Uterus (tissue), 4 donors: ENCODE results near the gene CLIC3. TPM values are rescaled to one million over a fixed set of nuclear protein-coding genes. Genes with fewer than 3 reads are reported as not detected.

Source experiments
- DNase-seq, 2 donors: peaks; one replicate each; pipeline ENCODE4 v3.0.0-alpha.2; 2019 to 2020
- H3K27ac ChIP-seq, 2 donors: fragments of 200-600 bp; sonication (generic); 1 replicate in 1 of 2; 2 replicates in 1 of 2; pipeline ENCODE4 v1.5.1; 2016 to 2018
- H3K27me3 ChIP-seq, 2 donors: fragments of 200-600 bp; sonication (generic); one replicate each; pipeline ENCODE4 v1.5.1; 2018 to 2019; ENCODE audit warnings: control low read depth in 1 of 2
- H3K36me3 ChIP-seq, 2 donors: fragments of 200-600 bp; sonication (generic); one replicate each; pipeline ENCODE4 v1.5.1; 2019; ENCODE audit warnings: control low read depth in 1 of 2
- H3K4me1 ChIP-seq, 2 donors: fragments of 200-600 bp; sonication (generic); one replicate each; pipeline ENCODE4 v1.5.1; 2018 to 2019; ENCODE audit warnings: control low read depth in 1 of 2
- H3K4me3 ChIP-seq, 2 donors: fragments of 200-600 bp; sonication (generic); 1 replicate in 1 of 2; 2 replicates in 1 of 2; pipeline ENCODE4 v1.5.1; 2018 to 2019; ENCODE audit warnings: mild to moderate bottlenecking in 1 of 2
- H3K9me3 ChIP-seq, 2 donors: fragments of 200-600 bp; sonication (generic); one replicate each; pipeline ENCODE4 v1.5.1; 2019; ENCODE audit warnings: control low read depth in 1 of 2
- POLR2A ChIP-seq, 2 donors: fragments of 450-650 bp; IDR thresholded peaks; one replicate each; pipeline ENCODE4 v1.6.1; 2016; ENCODE audit warnings: antibody characterized with exemption in 2 of 2, mild to moderate bottlenecking in 1 of 2, moderate library complexity in 1 of 2
- intact Hi-C: fragments of 100-400 bp; cut with DNase I; formaldehyde crosslinking; loops from one replicate; pipeline ENCODE4 v1.15.1; 2023; ENCODE audit warnings: low total_unique reads
- total RNA-seq, 4 donors: library from RNA; depleted of rRNA in 3 of 4; stranded (reverse); fragments of >200 nt in 3 of 4; gene quantifications; one replicate each; pipeline versions ENCODE4 v1.1.0 to v1.2.4, GENCODE V29; 2014 to 2023
- TF ChIP-seq, protein P1 (sequence below), 4 experiments: fragments of 200-600 bp in 2 of 4; fragments of 450-650 bp in 2 of 4; sonication (generic) in 2 of 4; IDR thresholded peaks; one replicate each; pipeline ENCODE4 v1.5.1; 2016 to 2019; ENCODE audit warnings: antibody characterized with exemption in 4 of 4, mild to moderate bottlenecking in 2 of 4, moderate library complexity in 1 of 4
- donor health status: DM: yes; HTN: yes; CAD: no.

Gene CLIC3
- total RNA-seq, 4 donors from 2014 or later: 1.5 TPM; not detected in 2

DNA sequence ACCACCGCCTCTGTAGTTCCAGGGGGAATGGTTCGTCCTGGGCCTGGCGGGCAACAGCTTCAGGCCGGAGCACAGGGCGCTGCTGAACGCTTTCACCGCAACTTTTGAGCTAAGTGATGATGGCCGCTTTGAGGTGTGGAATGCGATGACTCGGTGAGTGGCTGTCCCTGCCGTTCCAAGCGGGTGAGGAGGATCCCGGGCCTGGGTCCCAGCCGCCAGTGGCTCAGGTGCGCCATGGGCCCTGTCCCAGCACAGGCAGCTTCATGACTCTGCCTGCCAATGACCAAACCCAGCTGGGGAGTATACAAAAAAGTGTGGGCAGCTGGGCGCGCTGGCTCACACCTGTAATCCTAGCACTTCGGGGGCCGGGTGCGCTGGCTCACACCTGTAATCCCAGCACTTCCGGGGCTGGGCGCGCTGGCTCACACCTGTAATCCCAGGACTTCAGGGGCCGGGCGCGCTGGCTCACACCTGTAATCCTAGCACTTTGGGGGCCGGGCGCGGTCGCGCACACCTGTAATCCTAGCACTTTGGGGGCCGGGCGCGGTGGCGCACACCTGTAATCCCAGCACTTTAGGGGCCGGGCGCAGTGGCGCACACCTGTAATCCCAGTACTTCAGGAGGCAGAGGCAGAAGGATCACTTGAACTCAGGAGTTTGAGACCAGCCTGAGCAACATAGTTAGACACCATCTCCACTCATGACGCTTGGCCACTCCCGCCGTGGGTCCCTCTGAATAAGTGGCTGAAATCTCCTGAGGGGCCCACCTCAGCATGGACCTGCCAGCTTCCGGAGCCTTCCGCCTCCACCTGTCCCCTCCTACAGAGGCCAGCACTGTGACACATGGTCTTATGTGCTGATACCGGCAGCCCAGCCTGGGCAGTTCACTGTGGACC lies 43.2 kb downstream of the CLIC3 start:
- Histone ChIP-seq H3K9me3 (no peaks in the 10 kb centered on the region), H3K27me3 (no peaks in the 10 kb centered on the region), H3K36me3 (no peaks in the 10 kb centered on the region), H3K27ac (peak overlapping the region in 1 of 2 donors; percentile 26), H3K4me3 (no peak overlapping the region), H3K4me1 (no peaks in the 10 kb centered on the region)
- TF ChIP-seq POLR2A (IDR thresholded peaks at IDR 0.05): no peak
- TF ChIP-seq, protein P1, sequence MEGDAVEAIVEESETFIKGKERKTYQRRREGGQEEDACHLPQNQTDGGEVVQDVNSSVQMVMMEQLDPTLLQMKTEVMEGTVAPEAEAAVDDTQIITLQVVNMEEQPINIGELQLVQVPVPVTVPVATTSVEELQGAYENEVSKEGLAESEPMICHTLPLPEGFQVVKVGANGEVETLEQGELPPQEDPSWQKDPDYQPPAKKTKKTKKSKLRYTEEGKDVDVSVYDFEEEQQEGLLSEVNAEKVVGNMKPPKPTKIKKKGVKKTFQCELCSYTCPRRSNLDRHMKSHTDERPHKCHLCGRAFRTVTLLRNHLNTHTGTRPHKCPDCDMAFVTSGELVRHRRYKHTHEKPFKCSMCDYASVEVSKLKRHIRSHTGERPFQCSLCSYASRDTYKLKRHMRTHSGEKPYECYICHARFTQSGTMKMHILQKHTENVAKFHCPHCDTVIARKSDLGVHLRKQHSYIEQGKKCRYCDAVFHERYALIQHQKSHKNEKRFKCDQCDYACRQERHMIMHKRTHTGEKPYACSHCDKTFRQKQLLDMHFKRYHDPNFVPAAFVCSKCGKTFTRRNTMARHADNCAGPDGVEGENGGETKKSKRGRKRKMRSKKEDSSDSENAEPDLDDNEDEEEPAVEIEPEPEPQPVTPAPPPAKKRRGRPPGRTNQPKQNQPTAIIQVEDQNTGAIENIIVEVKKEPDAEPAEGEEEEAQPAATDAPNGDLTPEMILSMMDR (IDR thresholded peaks at IDR 0.05): no peak
- intact Hi-C loops: no loop called here
- no peak for DNase-seq

DNA sequence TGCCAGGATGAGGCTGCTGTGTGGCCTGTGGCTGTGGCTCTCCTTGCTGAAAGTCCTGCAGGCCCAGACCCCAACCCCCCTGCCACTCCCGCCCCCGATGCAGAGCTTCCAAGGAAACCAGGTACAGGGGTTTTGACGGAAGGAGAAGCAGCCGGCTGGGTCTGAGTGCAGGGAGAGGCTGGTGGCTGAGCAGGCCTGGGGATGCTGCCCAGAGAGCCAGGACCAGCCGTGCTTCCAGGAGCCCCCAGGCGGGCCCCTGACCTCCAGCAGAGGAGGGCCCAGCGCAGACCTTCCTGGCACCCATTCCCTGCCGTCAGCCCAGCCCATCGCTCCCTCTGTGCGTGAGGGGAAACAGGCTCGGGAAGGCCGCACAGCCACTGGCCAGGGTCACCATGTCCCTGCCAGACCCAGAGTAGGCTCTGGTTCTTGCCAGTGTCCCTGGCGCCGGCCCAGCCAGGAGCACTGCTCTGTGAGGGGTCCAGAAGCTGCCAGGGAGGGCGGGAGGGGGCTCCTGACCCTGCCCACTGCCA lies 44.0 kb downstream of the CLIC3 start:
- no peak for DNase-seq
- Histone ChIP-seq H3K4me1 (no peaks in the 10 kb centered on the region), H3K27me3 (no peaks in the 10 kb centered on the region), H3K27ac (peak overlapping the region in 1 of 2 donors; percentile 26), H3K9me3 (no peaks in the 10 kb centered on the region), H3K4me3 (no peak overlapping the region), H3K36me3 (no peaks in the 10 kb centered on the region)
- intact Hi-C loops: no loop called here
- TF ChIP-seq, protein P1 (IDR thresholded peaks at IDR 0.05): no peak
- TF ChIP-seq POLR2A (IDR thresholded peaks at IDR 0.05): no peak

DNA sequence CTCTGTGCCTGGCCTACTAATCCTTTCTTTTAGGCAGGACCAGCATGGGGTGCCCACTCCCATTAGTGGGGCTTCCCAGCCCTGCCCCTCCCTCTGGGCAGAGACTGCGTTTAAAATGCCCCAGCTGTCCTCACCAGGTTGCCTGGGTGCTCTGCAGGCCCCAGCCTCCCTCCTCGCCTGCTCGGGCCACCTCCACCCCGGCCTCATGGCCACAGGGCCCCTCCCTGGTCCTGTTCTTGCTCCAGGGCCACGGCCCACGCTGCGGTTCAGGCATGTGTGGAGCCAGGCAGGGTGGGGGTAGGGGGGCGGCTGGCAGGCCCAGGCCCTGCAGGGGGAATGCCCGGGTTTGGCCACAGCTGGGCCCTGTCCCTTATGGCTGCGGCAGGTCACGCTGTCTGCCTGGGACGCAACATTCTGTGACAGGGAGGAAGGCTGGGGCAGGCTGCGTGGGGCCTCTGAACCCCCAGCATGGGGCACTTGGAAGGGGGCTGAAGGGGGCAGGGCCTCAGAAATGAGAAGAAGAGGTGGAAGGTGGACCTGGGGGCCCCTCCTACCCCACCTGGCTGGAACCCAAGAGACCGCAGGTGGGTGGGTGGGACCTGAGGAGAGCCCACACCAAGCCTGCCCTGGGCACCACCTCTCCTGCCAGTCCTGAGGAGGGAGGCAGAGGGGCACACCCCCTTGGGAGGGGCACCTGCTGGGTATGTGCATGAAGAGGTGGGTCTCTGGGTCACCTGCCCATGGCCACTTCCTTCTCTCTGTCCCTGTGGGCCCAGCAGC lies 44.6 kb downstream of the CLIC3 start, which contains the start of gene LCN12:
LCN12 (plus strand) TSS at position 733 of the 780 bp plus-strand sequence. CDS start 55 bp downstream, outside the sequence.
- intact Hi-C loops: no loop called here
- Histone ChIP-seq H3K36me3 (no peaks in the 10 kb centered on the region), H3K4me3 (no peak within 1 kb of the TSS), H3K27ac (peak within 1 kb of the TSS in 1 of 2 donors; percentile 26), H3K4me1 (no peaks in the 10 kb centered on the region), H3K27me3 (no peaks in the 10 kb centered on the region), H3K9me3 (no peaks in the 10 kb centered on the region)
- TF ChIP-seq, protein P1 (IDR thresholded peaks at IDR 0.05): no peak
- no peak for TF ChIP-seq POLR2A (IDR thresholded peaks at IDR 0.05)
- no peak for DNase-seq

DNA sequence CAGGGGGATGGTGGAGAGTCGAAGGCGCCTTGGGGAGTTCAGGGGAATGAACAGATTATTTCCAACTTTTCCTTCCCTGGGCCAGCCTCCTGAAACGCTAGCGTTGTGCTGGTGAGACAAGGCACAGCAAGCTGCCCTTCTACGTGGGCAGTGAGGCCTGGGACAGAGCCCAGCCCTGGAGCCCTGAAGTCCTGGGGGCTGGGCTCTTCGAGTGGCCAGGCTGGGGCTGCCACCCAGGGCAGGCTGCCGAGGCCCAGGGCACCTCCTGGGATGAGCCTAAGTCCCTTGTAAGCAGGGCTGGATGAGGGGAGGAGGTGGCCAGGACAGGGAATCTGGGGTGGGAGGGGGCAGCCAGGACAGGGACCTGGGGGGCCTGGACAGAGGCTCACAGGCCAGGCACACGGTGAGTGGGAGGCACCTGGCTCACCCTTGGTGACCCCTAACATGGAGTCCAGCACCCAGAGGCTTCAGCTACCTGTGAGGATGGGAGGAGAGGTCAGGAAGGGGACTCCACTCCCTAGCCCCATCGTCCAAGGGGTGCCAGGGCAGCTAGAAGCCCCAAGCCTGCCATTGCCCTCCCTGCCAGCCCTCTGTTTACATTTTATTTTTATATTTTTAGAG lies 45.6 kb downstream of the CLIC3 start:
- Histone ChIP-seq H3K4me3 (peak overlapping the region in 1 of 2 donors; percentile 45), H3K27ac (peak overlapping the region; percentile 48 to 67), H3K4me1 (no peaks in the 10 kb centered on the region), H3K9me3 (no peaks in the 10 kb centered on the region), H3K36me3 (no peaks in the 10 kb centered on the region), H3K27me3 (no peaks in the 10 kb centered on the region)
- TF ChIP-seq, protein P1 (IDR thresholded peaks at IDR 0.05): no peak
- TF ChIP-seq POLR2A (IDR thresholded peaks at IDR 0.05): no peak
- DNase-seq: no peak
- intact Hi-C loops: no loop called here
